Activated CD4-positive, alpha-beta T cell treated with anti-CD3 and anti-CD28 coated beads, Interleukin-2, amount 10 ng/mL, durations not matched to agents 24 days and 14 days (primary cell): ENCODE results near the gene PPFIA4. TPM values are rescaled to one million over a fixed set of nuclear protein-coding genes. Genes with fewer than 3 reads are reported as not detected.

Source experiments
- DNase-seq: peaks from one replicate; pipeline ENCODE4 v3.0.0; 2022
- H3K27ac Mint-ChIP-seq: one replicate; pipeline ENCODE4 v1.8.0; 2022; ENCODE audit warnings: mild to moderate bottlenecking, mixed read lengths
- H3K27me3 Mint-ChIP-seq: one replicate; pipeline ENCODE4 v1.8.0; 2022; ENCODE audit warnings: mixed read lengths
- H3K36me3 Mint-ChIP-seq: one replicate; pipeline ENCODE4 v1.8.0; 2022; ENCODE audit warnings: low read depth, mild to moderate bottlenecking, mixed read lengths
- H3K4me1 Mint-ChIP-seq: one replicate; pipeline ENCODE4 v1.8.0; 2021; ENCODE audit warnings: mixed read lengths
- H3K4me3 Mint-ChIP-seq: one replicate; pipeline ENCODE4 v1.8.0; 2022; ENCODE audit warnings: mild to moderate bottlenecking, moderate library complexity, mixed read lengths
- H3K9me3 Mint-ChIP-seq: one replicate; pipeline ENCODE4 v1.8.0; 2021; ENCODE audit warnings: mixed read lengths
- intact Hi-C: fragments of 100-400 bp; cut with micrococcal nuclease; formaldehyde crosslinking; loops from one replicate; pipeline ENCODE4 v1.15.1; 2023
- total RNA-seq: library from RNA; stranded (reverse); gene quantifications from 2 replicates; pipeline ENCODE4 v1.2.3, GENCODE V29; 2022

The PPFIA4 gene
- total RNA-seq, 1 donor from 2014 or later: 35.1 TPM

GRCh38 chr1:203028784-203029553 is 2.7 kb downstream of the PPFIA4 start:
- H3K9me3 Mint-ChIP-seq: peaks cover 6% of the 10 kb centered on the region
- peaks cover 27% of the 10 kb centered on the region for H3K4me1 Mint-ChIP-seq
- no peak for DNase-seq
- H3K27me3 Mint-ChIP-seq: peaks cover 2% of the 10 kb centered on the region
- intact Hi-C loops: no loop called here
- H3K36me3 Mint-ChIP-seq: peaks cover 25% of the 10 kb centered on the region
- peak overlapping the region; percentile 92 for H3K4me3 Mint-ChIP-seq
- H3K27ac Mint-ChIP-seq: no peak overlapping the region

GRCh38 chr1:203031467-203031866 is 5.2 kb downstream of the PPFIA4 start:
- Mint-ChIP-seq H3K36me3 (peaks cover 7% of the 10 kb centered on the region), H3K4me1 (peaks cover 26% of the 10 kb centered on the region), H3K9me3 (no peaks in the 10 kb centered on the region), H3K27me3 (peaks cover 2% of the 10 kb centered on the region), H3K27ac (no peak overlapping the region), H3K4me3 (no peak overlapping the region)
- no peak for DNase-seq
- intact Hi-C loops: no loop called here

- no peak overlapping the region for H3K27ac Mint-ChIP-seq
- H3K36me3 Mint-ChIP-seq: peaks cover 5% of the 10 kb centered on the region
- H3K27me3 Mint-ChIP-seq: no peaks in the 10 kb centered on the region
- no peaks in the 10 kb centered on the region for H3K9me3 Mint-ChIP-seq
- DNase-seq: no peak
- no peak overlapping the region for H3K4me3 Mint-ChIP-seq
- peaks cover 15% of the 10 kb centered on the region for H3K4me1 Mint-ChIP-seq
- intact Hi-C loops: no loop called here
These were observed 7.0 kb downstream of the PPFIA4 start for GRCh38 chr1:203033287-203033686.

GRCh38 chr1:203033917-203034316 is 7.6 kb downstream of the PPFIA4 start:
- Mint-ChIP-seq H3K27me3 (no peaks in the 10 kb centered on the region), H3K36me3 (peaks cover 5% of the 10 kb centered on the region), H3K4me3 (no peak overlapping the region), H3K9me3 (no peaks in the 10 kb centered on the region), H3K27ac (no peak overlapping the region), H3K4me1 (peaks cover 12% of the 10 kb centered on the region)
- DNase-seq: no peak
- intact Hi-C loops: no loop called here

- peaks cover 12% of the 10 kb centered on the region for H3K4me1 Mint-ChIP-seq
- no peaks in the 10 kb centered on the region for H3K9me3 Mint-ChIP-seq
- H3K27me3 Mint-ChIP-seq: no peaks in the 10 kb centered on the region
- no peak overlapping the region for H3K27ac Mint-ChIP-seq
- intact Hi-C loops: no loop called here
- H3K4me3 Mint-ChIP-seq: no peak overlapping the region
- DNase-seq: no peak
- H3K36me3 Mint-ChIP-seq: peaks cover 6% of the 10 kb centered on the region
These were observed 8.3 kb downstream of the PPFIA4 start for GRCh38 chr1:203034422-203035110.

- H3K27me3 Mint-ChIP-seq: no peaks in the 10 kb centered on the region
- H3K27ac Mint-ChIP-seq: no peak overlapping the region
- peaks cover 6% of the 10 kb centered on the region for H3K36me3 Mint-ChIP-seq
- DNase-seq: no peak
- H3K9me3 Mint-ChIP-seq: no peaks in the 10 kb centered on the region
- H3K4me3 Mint-ChIP-seq: no peak overlapping the region
- intact Hi-C loops: no loop called here
- H3K4me1 Mint-ChIP-seq: peaks cover 12% of the 10 kb centered on the region
These were observed 9.1 kb downstream of the PPFIA4 start for GRCh38 chr1:203035111-203036000.

- no peaks in the 10 kb centered on the region for H3K9me3 Mint-ChIP-seq
- H3K4me1 Mint-ChIP-seq: peaks cover 12% of the 10 kb centered on the region
- intact Hi-C loops: no loop called here
- H3K36me3 Mint-ChIP-seq: peaks cover 6% of the 10 kb centered on the region
- no peaks in the 10 kb centered on the region for H3K27me3 Mint-ChIP-seq
- H3K4me3 Mint-ChIP-seq: no peak overlapping the region
- no peak for DNase-seq
- no peak overlapping the region for H3K27ac Mint-ChIP-seq
These were observed 9.8 kb downstream of the PPFIA4 start for GRCh38 chr1:203036135-203036534.

- no peak overlapping the region for H3K27ac Mint-ChIP-seq
- intact Hi-C loops: no loop called here
- H3K27me3 Mint-ChIP-seq: no peaks in the 10 kb centered on the region
These were observed 10.2 kb downstream of the PPFIA4 start for GRCh38 chr1:203036537-203036936.

GRCh38 chr1:203037509-203038190 is 11.4 kb downstream of the PPFIA4 start:
- no peaks in the 10 kb centered on the region for H3K9me3 Mint-ChIP-seq
- peak overlapping the region; percentile 7 for H3K27ac Mint-ChIP-seq
- intact Hi-C loops: loop anchor here (2.0 kb wide), 1 partner anchor 231 kb away; no protein-coding TSS in a partner anchor
- peaks cover 10% of the 10 kb centered on the region for H3K4me1 Mint-ChIP-seq
- H3K27me3 Mint-ChIP-seq: no peaks in the 10 kb centered on the region
- peaks cover 3% of the 10 kb centered on the region for H3K36me3 Mint-ChIP-seq
- no peak overlapping the region for H3K4me3 Mint-ChIP-seq
- DNase-seq: no peak

More at GRCh38 chr1:203036537-203036936, 10.2 kb downstream of the PPFIA4 start:
- no peak for DNase-seq
- H3K36me3 Mint-ChIP-seq: peaks cover 3% of the 10 kb centered on the region
- H3K4me3 Mint-ChIP-seq: no peak overlapping the region
- H3K9me3 Mint-ChIP-seq: no peaks in the 10 kb centered on the region
- H3K4me1 Mint-ChIP-seq: peaks cover 10% of the 10 kb centered on the region

- peak overlapping the region; percentile 7 for H3K27ac Mint-ChIP-seq
These were observed 12.0 kb downstream of the PPFIA4 start for GRCh38 chr1:203038217-203038741.

GRCh38 chr1:203038891-203039608 is 12.8 kb downstream of the PPFIA4 start:
- Mint-ChIP-seq H3K4me3 (no peak overlapping the region), H3K27me3 (no peaks in the 10 kb centered on the region), H3K36me3 (peaks cover 7% of the 10 kb centered on the region), H3K4me1 (peaks cover 10% of the 10 kb centered on the region), H3K27ac (no peak overlapping the region), H3K9me3 (no peaks in the 10 kb centered on the region)
- intact Hi-C loops: loop anchor here (1.0 to 2.0 kb wide), 3 partner anchors 133 to 230 kb away; no protein-coding TSS in a partner anchor
- DNase-seq: peak; percentile 89

More at GRCh38 chr1:203038217-203038741, 12.0 kb downstream of the PPFIA4 start:
- H3K36me3 Mint-ChIP-seq: peaks cover 7% of the 10 kb centered on the region
- H3K4me3 Mint-ChIP-seq: no peak overlapping the region
- peaks cover 10% of the 10 kb centered on the region for H3K4me1 Mint-ChIP-seq
- H3K9me3 Mint-ChIP-seq: no peaks in the 10 kb centered on the region
- intact Hi-C loops: loop anchor here (2.0 kb wide), 1 partner anchor 231 kb away; no protein-coding TSS in a partner anchor
- no peak for DNase-seq
- no peaks in the 10 kb centered on the region for H3K27me3 Mint-ChIP-seq

GRCh38 chr1:203039609-203040512 is 13.6 kb downstream of the PPFIA4 start:
- Mint-ChIP-seq H3K27ac (no peak overlapping the region), H3K27me3 (no peaks in the 10 kb centered on the region), H3K4me1 (peaks cover 10% of the 10 kb centered on the region), H3K9me3 (no peaks in the 10 kb centered on the region), H3K36me3 (peaks cover 9% of the 10 kb centered on the region), H3K4me3 (no peak overlapping the region)
- DNase-seq: no peak
- intact Hi-C loops: loop anchor here (1.0 to 2.0 kb wide), 3 partner anchors 132 to 229 kb away; no protein-coding TSS in a partner anchor
